GM21825 (cell line): ENCODE data around the gene ANKRD11.
"Not testable (repeated sequence)": the region's sequence is repeated elsewhere in the genome, so short reads cannot be mapped to it uniquely, and the experiment has no call there.

Experiments
- ATAC-seq: cut with Tn5 transposase; IDR thresholded peaks from one replicate; pipeline ENCODE4 v1.9.1; 2021; ENCODE audit warnings: mild to moderate bottlenecking, moderate library complexity; ENCODE audit not compliant: unreplicated experiment

ANKRD11 gene

DNA sequence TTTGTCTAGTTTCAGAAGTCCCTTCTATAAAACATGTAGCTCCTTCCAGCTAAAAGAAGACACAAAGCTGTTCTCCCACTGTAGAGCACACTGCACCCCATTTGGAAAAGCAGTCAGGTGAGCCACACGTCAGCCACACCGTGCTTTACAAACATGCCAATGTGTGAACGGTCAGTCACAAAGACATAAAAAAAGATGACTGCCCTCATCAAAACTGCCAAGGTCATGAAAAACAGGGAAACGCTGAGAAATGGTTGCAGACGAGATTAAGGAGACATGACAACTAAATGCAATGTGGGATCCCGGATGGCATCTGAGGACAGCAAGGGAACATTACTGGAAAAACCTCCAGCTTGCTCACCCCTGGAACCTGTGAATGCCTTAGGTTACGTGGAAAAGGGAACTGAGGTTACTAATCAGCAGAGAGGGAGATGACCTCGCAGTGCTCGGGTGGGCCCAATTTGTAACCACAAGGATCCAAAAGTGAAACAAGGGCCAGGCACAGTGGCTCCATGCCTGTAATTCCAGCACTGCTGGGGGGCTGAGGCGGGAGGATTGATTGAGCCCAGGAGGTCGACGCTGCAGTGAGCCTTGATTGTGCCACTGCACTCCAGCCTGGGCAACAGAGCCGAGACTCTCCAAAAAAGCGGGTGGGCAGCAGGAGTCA, 8.1 kb downstream of the ANKRD11 start:
- no peak for ATAC-seq

GRCh38 chr16:89481356-89481955, 8.9 kb downstream of the ANKRD11 start:
- no peak for ATAC-seq

DNA sequence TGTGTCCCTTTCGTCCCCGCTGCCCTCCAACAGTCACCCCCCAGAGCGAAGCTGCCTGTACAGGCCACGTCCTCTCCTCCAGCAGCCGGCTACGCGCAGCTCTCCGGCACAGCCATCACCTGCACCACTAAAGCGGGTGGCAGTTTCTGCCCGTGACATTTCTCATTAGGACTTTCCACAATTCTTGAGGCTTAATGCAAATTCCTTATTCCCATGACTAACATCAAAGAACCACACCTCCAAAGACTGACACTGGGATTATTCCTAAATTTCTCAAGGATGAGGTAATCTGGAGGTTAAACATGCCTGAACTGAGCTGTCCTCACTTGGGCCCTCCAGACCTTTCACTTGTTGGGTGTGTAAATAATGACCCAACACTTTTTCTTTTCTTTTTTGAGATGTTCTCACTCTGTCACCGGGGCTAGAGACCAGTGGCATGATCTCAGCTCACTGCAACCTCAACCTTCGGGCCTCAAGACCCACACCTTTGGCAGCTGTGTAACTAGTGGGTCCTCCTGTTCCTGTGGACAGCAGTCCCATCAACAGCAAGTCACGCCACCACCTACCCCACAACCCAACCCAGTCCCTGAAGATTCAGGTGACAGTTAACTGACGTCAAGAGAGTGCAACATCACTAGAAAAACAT, 11.7 kb downstream of the ANKRD11 start:
- ATAC-seq = no peak

DNA sequence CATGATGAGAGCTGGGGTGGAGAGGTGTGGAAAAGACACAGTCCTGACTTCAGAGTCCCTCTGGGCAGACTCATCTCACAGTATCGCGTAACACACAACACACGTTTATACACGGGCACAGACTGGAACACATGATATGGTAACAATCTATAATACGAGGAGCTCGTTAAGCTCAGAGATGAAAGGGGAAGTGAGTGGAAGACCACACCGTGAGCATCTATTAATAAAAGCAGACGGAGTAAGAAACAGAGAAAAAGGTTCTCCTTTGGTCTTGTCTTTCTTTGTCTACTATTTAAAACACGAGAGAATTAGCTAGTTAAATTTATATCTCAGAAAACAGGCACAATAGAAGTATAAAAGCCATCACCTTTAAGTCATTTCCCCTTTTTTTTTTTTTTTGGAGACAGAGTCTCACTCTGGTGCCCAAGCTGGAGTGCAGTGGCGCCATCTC, 13.5 kb downstream of the ANKRD11 start:
- ATAC-seq = peak; percentile 65

GRCh38 chr16:89476379-89476778, 14.0 kb downstream of the ANKRD11 start:
- peak; percentile 24 for ATAC-seq

GRCh38 chr16:89475144-89475543, 15.2 kb downstream of the ANKRD11 start:
- no peak for ATAC-seq

DNA sequence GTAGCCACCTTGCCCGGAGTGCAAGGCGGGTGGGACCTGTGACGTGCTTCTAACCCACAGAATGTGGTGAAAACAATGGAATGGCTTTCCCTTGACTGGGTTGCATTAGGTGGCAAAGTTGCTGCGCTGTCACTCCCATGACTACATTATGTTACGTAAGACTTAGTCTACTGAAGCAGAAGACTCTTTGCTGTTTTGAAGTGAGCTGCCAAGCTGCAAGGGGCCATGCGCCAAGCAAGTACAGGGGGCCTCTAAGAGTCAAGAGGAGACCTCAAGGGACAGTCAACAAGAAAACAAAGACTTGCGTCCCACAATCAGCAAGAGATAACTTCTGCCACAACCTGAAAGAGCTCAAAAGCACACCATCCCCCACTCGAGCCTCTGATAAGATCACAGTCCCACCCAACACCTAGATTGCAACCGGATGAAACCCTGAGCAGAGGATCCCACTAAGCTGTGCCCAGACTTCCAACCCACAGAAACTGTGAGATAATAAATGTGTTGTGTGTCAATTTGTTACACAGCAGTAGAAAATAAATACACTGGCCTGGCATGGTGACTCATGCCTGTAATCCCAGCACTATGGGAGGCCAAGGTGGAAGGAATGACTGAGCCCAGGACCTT, 16.5 kb downstream of the ANKRD11 start:
- no peak for ATAC-seq

GRCh38 chr16:89473136-89473712, 17.1 kb downstream of the ANKRD11 start:
- no peak for ATAC-seq

DNA sequence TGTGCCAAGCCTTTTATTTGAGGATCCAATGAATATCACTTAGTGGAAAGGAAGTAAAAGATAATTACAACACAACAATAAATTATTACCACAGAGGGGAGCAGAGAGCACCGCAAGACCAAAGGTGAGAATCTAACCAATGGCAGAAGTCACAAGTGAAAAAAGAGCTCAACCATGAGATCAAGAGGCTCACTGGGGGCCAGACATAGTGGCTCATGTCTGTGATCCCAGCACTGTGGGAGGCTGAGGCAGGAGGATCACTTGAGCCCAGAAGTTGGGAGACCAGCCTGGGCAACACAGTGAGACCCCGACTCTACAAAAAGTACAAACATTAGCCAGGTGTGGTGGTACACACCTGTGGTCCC, 17.7 kb downstream of the ANKRD11 start:
- ATAC-seq = no peak

GRCh38 chr16:89467382-89467781, 23.0 kb downstream of the ANKRD11 start:
- no peak for ATAC-seq

GRCh38 chr16:89466920-89467319, 23.4 kb downstream of the ANKRD11 start:
- no peak for ATAC-seq

- ATAC-seq = not testable (repeated sequence)
Observed at GRCh38 chr16:89463312-89463711, 27.0 kb downstream of the ANKRD11 start.

DNA sequence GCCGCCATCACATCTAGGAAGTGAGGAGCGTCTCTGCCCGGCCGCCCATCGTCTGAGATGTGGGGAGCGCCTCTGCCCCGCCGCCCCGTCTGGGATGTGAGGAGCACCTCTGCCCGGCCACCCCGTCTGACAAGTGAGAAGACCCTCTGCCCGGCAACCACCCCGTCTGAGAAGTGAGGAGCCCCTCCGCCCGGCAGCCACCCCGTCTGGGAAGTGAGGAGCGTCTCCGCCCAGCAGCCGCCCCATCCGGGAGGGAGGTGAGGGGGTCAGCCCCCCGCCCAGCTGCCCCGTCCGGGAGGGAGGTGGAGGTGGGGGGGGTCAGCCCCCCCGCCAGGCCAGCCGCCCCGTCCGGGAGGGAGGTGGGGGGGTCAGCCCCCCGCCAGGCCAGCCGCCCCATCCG, 27.7 kb downstream of the ANKRD11 start:
- ATAC-seq = not testable (repeated sequence)

- not testable (repeated sequence) for ATAC-seq
Observed at GRCh38 chr16:89461890-89462289, 28.5 kb downstream of the ANKRD11 start.

- ATAC-seq = no peak
Observed at GRCh38 chr16:89460556-89460955, 29.8 kb downstream of the ANKRD11 start.

DNA sequence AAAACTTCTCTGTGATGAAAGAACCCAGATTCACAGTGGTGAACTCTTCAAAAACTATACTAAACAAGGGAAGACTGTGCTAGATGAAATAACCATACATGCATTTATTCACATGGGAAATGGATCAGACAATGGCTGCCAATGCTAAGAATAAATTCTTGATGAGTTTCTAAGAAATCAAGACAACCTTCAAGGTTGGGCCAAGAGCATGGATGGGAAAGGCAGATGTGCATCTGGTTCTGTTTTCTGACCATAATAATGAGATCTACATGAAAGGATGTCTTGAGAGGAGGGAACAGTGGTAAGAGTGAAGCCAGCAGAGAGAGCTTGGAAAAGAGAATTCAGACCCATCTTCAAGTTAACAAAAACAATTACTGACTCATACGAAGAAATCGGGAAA, 31.4 kb downstream of the ANKRD11 start:
- ATAC-seq = no peak

DNA sequence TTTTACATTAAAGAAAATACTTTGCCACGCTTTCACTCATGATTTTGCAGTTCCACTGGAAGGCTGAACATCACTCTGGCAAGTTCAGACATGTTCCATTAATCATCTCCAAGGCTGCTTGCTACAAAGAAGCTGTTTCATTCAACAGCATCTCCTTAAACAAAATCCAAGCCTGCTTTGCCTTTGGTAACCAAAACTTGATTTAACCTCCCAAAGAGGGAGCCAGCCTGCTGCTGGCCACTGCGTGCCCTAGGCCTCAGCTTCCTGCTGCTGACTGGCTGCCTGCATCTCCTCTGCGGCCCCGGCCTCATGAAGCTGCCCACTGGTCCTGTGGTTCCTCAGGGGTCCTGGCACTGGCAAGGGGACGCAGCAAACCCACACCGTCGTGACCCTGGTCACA, 31.8 kb downstream of the ANKRD11 start:
- no peak for ATAC-seq

DNA sequence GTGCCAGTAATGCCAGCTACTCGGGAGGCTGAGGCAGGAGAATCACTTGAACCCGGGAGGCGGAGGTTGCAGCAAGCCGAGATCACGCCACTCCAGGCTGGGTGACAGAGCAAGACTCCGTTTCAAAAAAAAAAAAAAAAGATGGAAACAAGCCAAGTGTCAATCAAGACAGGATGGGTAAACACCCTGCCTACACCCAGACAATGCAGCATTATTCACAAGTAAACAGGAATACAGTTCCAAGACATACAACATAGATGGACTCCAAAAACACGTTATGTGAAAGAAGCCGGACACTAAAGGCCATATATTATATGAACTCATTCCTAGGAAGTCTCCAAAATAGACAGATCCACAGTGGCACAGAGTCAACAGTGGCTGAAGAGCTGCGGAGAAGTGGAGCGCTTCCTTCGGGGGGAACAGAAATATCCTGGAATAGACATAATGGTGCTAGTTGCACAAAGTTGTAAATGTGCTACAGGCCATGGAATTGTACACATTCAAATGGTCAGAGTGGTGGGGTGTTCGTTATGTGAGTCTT, 33.9 kb downstream of the ANKRD11 start:
- no peak for ATAC-seq

GRCh38 chr16:89455692-89456091, 34.7 kb downstream of the ANKRD11 start:
- ATAC-seq = no peak

GRCh38 chr16:89455178-89455577, 35.2 kb downstream of the ANKRD11 start:
- no peak for ATAC-seq
